ENCODE results near the gene NTN1.
"Not testable (repeated sequence)": the region's sequence is repeated elsewhere in the genome, so short reads cannot be mapped to it uniquely, and the experiment has no call there.

NTN1 gene

GRCh38 chr17:8981443-8981842 lies 39.9 kb upstream of the NTN1 start:
- Histone ChIP-seq H2AFZ (ENCODE audit: insufficient read depth, low read length, poor library complexity) (no peak overlapping the region), H3K4me2 (ENCODE audit: low read length) (no peak overlapping the region), H3K9me3 (ENCODE audit: insufficient read depth, low read depth, low read length) (peaks cover 2% of the 10 kb centered on the region), H3K4me1 (ENCODE audit: control insufficient read depth in 1 of 2, insufficient read depth in 2 of 2, low read length in 2 of 2) (no peaks in the 10 kb centered on the region), H2AK5ac (ENCODE audit: low read length) (no peak overlapping the region), H4K12ac (ENCODE audit: low read depth, low read length) (no peak overlapping the region), H3K27me3 (ENCODE audit: insufficient read depth, low read length) (no peaks in the 10 kb centered on the region), H4K91ac (ENCODE audit: low read depth, low read length) (no peak overlapping the region), H2BK12ac (ENCODE audit: low read length) (no peak overlapping the region), H3K18ac (ENCODE audit: low read length) (no peak overlapping the region), H3K4me3 (ENCODE audit: low read depth, low read length) (no peak overlapping the region), H3K79me1 (ENCODE audit: low read length) (no peaks in the 10 kb centered on the region), H2BK120ac (ENCODE audit: insufficient read depth, low read length, poor library complexity) (no peak overlapping the region), H3K23ac (ENCODE audit: low read length) (no peak overlapping the region), H3K36me3 (ENCODE audit: control insufficient read depth in 1 of 2, insufficient read depth in 2 of 2, low read length in 2 of 2) (no peaks in the 10 kb centered on the region), H3K9ac (ENCODE audit: low read length) (no peak overlapping the region), H3K4ac (ENCODE audit: low read depth, low read length) (no peak overlapping the region), H2BK5ac (ENCODE audit: low read depth, low read length, poor library complexity) (no peak overlapping the region), H3K14ac (ENCODE audit: low read length) (no peak overlapping the region), H4K8ac (ENCODE audit: low read depth, low read length) (no peak overlapping the region), H3K27ac (ENCODE audit: low read depth, low read length) (no peak overlapping the region), H3K79me2 (ENCODE audit: control insufficient read depth, insufficient read depth, low read length, poor library complexity) (no peaks in the 10 kb centered on the region)
- WGBS (ENCODE audit: extremely low coverage, insufficient coverage, insufficient read length) = no CpG with 5 or more reads among the region's 2 CpGs
- DNase-seq = peak in 1 of 2 donors; percentile 64

- not testable (repeated sequence) for H4K8ac ChIP-seq (ENCODE audit: low read depth, low read length); H3K4me2 ChIP-seq (ENCODE audit: low read length); H3K4me3 ChIP-seq (ENCODE audit: low read depth, low read length); H3K14ac ChIP-seq (ENCODE audit: low read length); H2BK12ac ChIP-seq (ENCODE audit: low read length); H3K36me3 ChIP-seq (ENCODE audit: control insufficient read depth in 1 of 2, insufficient read depth in 2 of 2, low read length in 2 of 2); DNase-seq; H2BK120ac ChIP-seq (ENCODE audit: insufficient read depth, low read length, poor library complexity); H4K12ac ChIP-seq (ENCODE audit: low read depth, low read length); H2BK5ac ChIP-seq (ENCODE audit: low read depth, low read length, poor library complexity); H3K4me1 ChIP-seq (ENCODE audit: control insufficient read depth in 1 of 2, insufficient read depth in 2 of 2, low read length in 2 of 2); H3K79me1 ChIP-seq (ENCODE audit: low read length); H3K27me3 ChIP-seq (ENCODE audit: insufficient read depth, low read length); H3K9me3 ChIP-seq (ENCODE audit: insufficient read depth, low read depth, low read length); H3K18ac ChIP-seq (ENCODE audit: low read length); H3K9ac ChIP-seq (ENCODE audit: low read length); H3K4ac ChIP-seq (ENCODE audit: low read depth, low read length); H2AK5ac ChIP-seq (ENCODE audit: low read length); H3K27ac ChIP-seq (ENCODE audit: low read depth, low read length); H2AFZ ChIP-seq (ENCODE audit: insufficient read depth, low read length, poor library complexity); H4K91ac ChIP-seq (ENCODE audit: low read depth, low read length); H3K79me2 ChIP-seq (ENCODE audit: control insufficient read depth, insufficient read depth, low read length, poor library complexity); H3K23ac ChIP-seq (ENCODE audit: low read length)
- no CpG with 5 or more reads among the region's 5 CpGs for WGBS (ENCODE audit: extremely low coverage, insufficient coverage, insufficient read length)
Observed at GRCh38 chr17:8984225-8984624, 37.1 kb upstream of the NTN1 start.

GRCh38 chr17:8985054-8985701 lies 36.1 kb upstream of the NTN1 start:
- Histone ChIP-seq H3K14ac (ENCODE audit: low read length) (no peak overlapping the region), H3K23ac (ENCODE audit: low read length) (no peak overlapping the region), H3K79me2 (ENCODE audit: control insufficient read depth, insufficient read depth, low read length, poor library complexity) (no peaks in the 10 kb centered on the region), H3K4ac (ENCODE audit: low read depth, low read length) (no peak overlapping the region), H3K9ac (ENCODE audit: low read length) (no peak overlapping the region), H2BK120ac (ENCODE audit: insufficient read depth, low read length, poor library complexity) (no peak overlapping the region), H3K27me3 (ENCODE audit: insufficient read depth, low read length) (no peaks in the 10 kb centered on the region), H2AFZ (ENCODE audit: insufficient read depth, low read length, poor library complexity) (no peak overlapping the region), H3K18ac (ENCODE audit: low read length) (no peak overlapping the region), H3K9me3 (ENCODE audit: insufficient read depth, low read depth, low read length) (peaks cover 2% of the 10 kb centered on the region), H3K4me3 (ENCODE audit: low read depth, low read length) (no peak overlapping the region), H4K12ac (ENCODE audit: low read depth, low read length) (no peak overlapping the region), H4K91ac (ENCODE audit: low read depth, low read length) (no peak overlapping the region), H3K4me1 (ENCODE audit: control insufficient read depth in 1 of 2, insufficient read depth in 2 of 2, low read length in 2 of 2) (no peaks in the 10 kb centered on the region), H3K36me3 (ENCODE audit: control insufficient read depth in 1 of 2, insufficient read depth in 2 of 2, low read length in 2 of 2) (no peaks in the 10 kb centered on the region), H2AK5ac (ENCODE audit: low read length) (no peak overlapping the region), H3K79me1 (ENCODE audit: low read length) (no peaks in the 10 kb centered on the region), H2BK5ac (ENCODE audit: low read depth, low read length, poor library complexity) (no peak overlapping the region), H2BK12ac (ENCODE audit: low read length) (no peak overlapping the region), H3K4me2 (ENCODE audit: low read length) (no peak overlapping the region), H4K8ac (ENCODE audit: low read depth, low read length) (no peak overlapping the region), H3K27ac (ENCODE audit: low read depth, low read length) (no peak overlapping the region)
- no CpG with 5 or more reads among the region's 4 CpGs for WGBS (ENCODE audit: extremely low coverage, insufficient coverage, insufficient read length)
- DNase-seq = no peak

GRCh38 chr17:8986295-8986694 lies 35.0 kb upstream of the NTN1 start:
- no peak overlapping the region for H3K9ac ChIP-seq (ENCODE audit: low read length)
- no peak overlapping the region for H2AFZ ChIP-seq (ENCODE audit: insufficient read depth, low read length, poor library complexity)
- H3K9me3 ChIP-seq (ENCODE audit: insufficient read depth, low read depth, low read length) = peaks cover 2% of the 10 kb centered on the region
- no peak overlapping the region for H2BK12ac ChIP-seq (ENCODE audit: low read length)
- H3K4me1 ChIP-seq (ENCODE audit: control insufficient read depth in 1 of 2, insufficient read depth in 2 of 2, low read length in 2 of 2) = no peaks in the 10 kb centered on the region
- H2AK5ac ChIP-seq (ENCODE audit: low read length) = no peak overlapping the region
- H4K91ac ChIP-seq (ENCODE audit: low read depth, low read length) = no peak overlapping the region
- DNase-seq = no peak
- no peak overlapping the region for H3K18ac ChIP-seq (ENCODE audit: low read length)
- H3K14ac ChIP-seq (ENCODE audit: low read length) = no peak overlapping the region
- H2BK120ac ChIP-seq (ENCODE audit: insufficient read depth, low read length, poor library complexity) = no peak overlapping the region
- no peak overlapping the region for H2BK5ac ChIP-seq (ENCODE audit: low read depth, low read length, poor library complexity)
- H4K8ac ChIP-seq (ENCODE audit: low read depth, low read length) = no peak overlapping the region
- no peak overlapping the region for H4K12ac ChIP-seq (ENCODE audit: low read depth, low read length)
- no peaks in the 10 kb centered on the region for H3K79me1 ChIP-seq (ENCODE audit: low read length)
- H3K4me2 ChIP-seq (ENCODE audit: low read length) = no peak overlapping the region
- H3K23ac ChIP-seq (ENCODE audit: low read length) = no peak overlapping the region
- H3K36me3 ChIP-seq (ENCODE audit: control insufficient read depth in 1 of 2, insufficient read depth in 2 of 2, low read length in 2 of 2) = no peaks in the 10 kb centered on the region
- no CpG with 5 or more reads among the region's 2 CpGs for WGBS (ENCODE audit: extremely low coverage, insufficient coverage, insufficient read length)
- H3K27ac ChIP-seq (ENCODE audit: low read depth, low read length) = no peak overlapping the region
- H3K4me3 ChIP-seq (ENCODE audit: low read depth, low read length) = no peak overlapping the region
- no peaks in the 10 kb centered on the region for H3K79me2 ChIP-seq (ENCODE audit: control insufficient read depth, insufficient read depth, low read length, poor library complexity)
- H3K4ac ChIP-seq (ENCODE audit: low read depth, low read length) = no peak overlapping the region
- no peaks in the 10 kb centered on the region for H3K27me3 ChIP-seq (ENCODE audit: insufficient read depth, low read length)
